HEK293T (cell line): ENCODE results near the gene MSLN.

Experiments used
- BHLHE40 ChIP-seq: fragments of 450-650 bp; IDR thresholded peaks from 2 replicates; pipeline ENCODE4 v1.6.1; 2016; ENCODE audit warnings: mild to moderate bottlenecking, moderate library complexity, borderline replicate concordance
- CTBP1 ChIP-seq: fragments of 450-650 bp; IDR thresholded peaks from 2 replicates; pipeline ENCODE4 v1.6.1; 2016; ENCODE audit warnings: borderline replicate concordance
- ELF4 ChIP-seq: fragments of 450-650 bp; IDR thresholded peaks from 2 replicates; pipeline ENCODE4 v1.6.1; 2017; ENCODE audit warnings: antibody characterized with exemption
- FOXK2 ChIP-seq: fragments of 450-650 bp; IDR thresholded peaks from 2 replicates; pipeline ENCODE4 v1.6.1; 2016; ENCODE audit warnings: mild to moderate bottlenecking
- FOXM1 ChIP-seq: fragments of 450-650 bp; IDR thresholded peaks from 2 replicates; pipeline ENCODE4 v1.6.1; 2017; ENCODE audit warnings: mild to moderate bottlenecking, borderline replicate concordance
- LEF1 ChIP-seq: fragments of 450-650 bp; IDR thresholded peaks from 2 replicates; pipeline ENCODE4 v1.6.1; 2017; ENCODE audit warnings: mild to moderate bottlenecking, borderline replicate concordance
- NFRKB ChIP-seq: fragments of 450-650 bp; IDR thresholded peaks from 2 replicates; pipeline ENCODE4 v1.6.1; 2016; ENCODE audit warnings: mild to moderate bottlenecking, moderate library complexity
- PKNOX1 ChIP-seq: fragments of 450-650 bp; IDR thresholded peaks from 2 replicates; pipeline ENCODE4 v1.6.1; 2016
- SP1 ChIP-seq: fragments of 450-650 bp; IDR thresholded peaks from 2 replicates; pipeline ENCODE4 v1.6.1; 2017
- TARDBP ChIP-seq: fragments of 450-650 bp; IDR thresholded peaks from 2 replicates; pipeline ENCODE4 v1.6.1; 2016

GRCh38 chr16:768428-768827, 7.9 kb downstream of the MSLN start:
- TF ChIP-seq FOXM1 (no peak), PKNOX1 (no peak), TARDBP (no peak), BHLHE40 (no peak), SP1 (no peak), LEF1 (no peak), FOXK2 (no peak), ELF4 (no peak), NFRKB (no peak), CTBP1 (no peak)
